NT2/D1 (cell line): ENCODE measurements around the gene HASPIN.

ENCODE experiments used
- SUZ12 ChIP-seq: IDR thresholded peaks from 2 replicates; pipeline ENCODE4 v1.6.1; 2011; ENCODE audit not compliant: insufficient read length, insufficient read depth; ENCODE audit errors: extremely low read depth
- YY1 ChIP-seq: IDR thresholded peaks from 2 replicates; pipeline ENCODE4 v1.6.1; 2011; ENCODE audit not compliant: insufficient read length, insufficient read depth
- ZNF274 ChIP-seq: IDR thresholded peaks from 2 replicates; pipeline ENCODE4 v1.6.1; 2011; ENCODE audit warnings: mild to moderate bottlenecking, low read depth, low read length

DNA sequence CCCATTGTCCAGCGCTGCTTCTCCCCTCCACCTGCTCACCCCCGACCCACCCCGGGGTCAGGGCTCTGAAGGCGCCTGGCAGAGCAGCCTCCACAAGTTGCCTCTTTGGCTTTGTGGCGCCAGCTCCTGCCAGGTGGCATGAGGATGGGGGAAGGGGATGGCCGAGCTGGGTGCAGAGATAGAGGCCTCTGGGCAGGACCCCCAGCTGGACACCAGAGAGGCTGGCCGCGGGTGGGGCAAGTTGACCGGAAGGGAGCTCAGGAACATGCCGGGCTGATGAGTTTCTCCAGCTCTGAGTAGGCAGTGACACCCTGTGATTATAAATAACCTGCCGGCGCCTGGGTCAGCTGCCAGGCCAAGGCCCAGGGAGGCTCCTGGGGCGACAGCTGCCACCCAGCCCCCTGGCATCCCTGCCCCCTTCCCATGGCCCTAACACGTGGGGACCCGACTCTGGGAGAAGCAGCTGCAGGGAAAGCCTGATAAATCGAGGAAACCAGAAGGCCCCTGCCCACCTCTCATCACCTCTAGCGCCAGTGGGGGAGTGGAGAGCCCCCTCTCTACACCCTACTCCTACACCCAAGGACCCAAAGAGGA is 28.5 kb upstream of the HASPIN start:
- no peak for TF ChIP-seq ZNF274
- no peak for TF ChIP-seq YY1
- no peak for TF ChIP-seq SUZ12
